ENCODE measurements around the gene SCIN.
"Not testable (repeated sequence)": the region's sequence is repeated elsewhere in the genome, so short reads cannot be mapped to it uniquely, and the experiment has no call there.

Gene SCIN

GRCh38 chr7:12570534-12571461, at the start of gene SCIN:
Gene SCIN, plus strand, starts transcription at chr7:12570720. Its CDS starts 67 bp downstream, at chr7:12570787.
- no peaks in the 10 kb centered on the region for H3K9me3 Mint-ChIP-seq
- intact Hi-C loops (cut with micrococcal nuclease), result no loop called here
- H3K27ac Mint-ChIP-seq, result no peak within 1 kb of the TSS
- H3K27me3 Mint-ChIP-seq, result peaks cover 31% of the 10 kb centered on the region
- H3K36me3 Mint-ChIP-seq (ENCODE audit: low read depth), result no peaks in the 10 kb centered on the region
- peaks cover 28% of the 10 kb centered on the region for H3K4me1 Mint-ChIP-seq (ENCODE audit: low read depth)
- peak within 1 kb of the TSS; percentile 73 for H3K4me3 Mint-ChIP-seq

GRCh38 chr7:12524794-12525386, 45.6 kb upstream of the SCIN start:
- Mint-ChIP-seq H3K27ac (no peak overlapping the region), H3K4me3 (no peak overlapping the region), H3K36me3 (ENCODE audit: low read depth) (no peaks in the 10 kb centered on the region), H3K27me3 (peaks cover 2% of the 10 kb centered on the region), H3K4me1 (ENCODE audit: low read depth) (no peaks in the 10 kb centered on the region), H3K9me3 (no peaks in the 10 kb centered on the region)
- intact Hi-C loops (cut with micrococcal nuclease), result loop anchor here (1.0 to 5.0 kb wide), 2 partner anchors 99 to 737 kb away; no protein-coding TSS in a partner anchor

- H3K4me3 Mint-ChIP-seq; H3K4me1 Mint-ChIP-seq (ENCODE audit: low read depth); H3K9me3 Mint-ChIP-seq; H3K27ac Mint-ChIP-seq; intact Hi-C loops (cut with micrococcal nuclease); H3K36me3 Mint-ChIP-seq (ENCODE audit: low read depth); H3K27me3 Mint-ChIP-seq: not testable (repeated sequence)
Observed at GRCh38 chr7:12526693-12527092, 43.8 kb upstream of the SCIN start.

GRCh38 chr7:12527670-12528069, 42.9 kb upstream of the SCIN start:
- H3K9me3 Mint-ChIP-seq; H3K4me1 Mint-ChIP-seq (ENCODE audit: low read depth); H3K36me3 Mint-ChIP-seq (ENCODE audit: low read depth); H3K27me3 Mint-ChIP-seq; intact Hi-C loops (cut with micrococcal nuclease); H3K4me3 Mint-ChIP-seq; H3K27ac Mint-ChIP-seq: not testable (repeated sequence)

- H3K9me3 Mint-ChIP-seq, result peaks cover 8% of the 10 kb centered on the region
- no peaks in the 10 kb centered on the region for H3K36me3 Mint-ChIP-seq (ENCODE audit: low read depth)
- H3K4me1 Mint-ChIP-seq (ENCODE audit: low read depth), result no peaks in the 10 kb centered on the region
- H3K27me3 Mint-ChIP-seq, result no peaks in the 10 kb centered on the region
- no peak overlapping the region for H3K27ac Mint-ChIP-seq
- no peak overlapping the region for H3K4me3 Mint-ChIP-seq
- intact Hi-C loops (cut with micrococcal nuclease), result no loop called here
Observed at GRCh38 chr7:12529971-12530710, 40.4 kb upstream of the SCIN start.

GRCh38 chr7:12531784-12532183, 38.7 kb upstream of the SCIN start:
- Mint-ChIP-seq H3K4me1 (ENCODE audit: low read depth) (no peaks in the 10 kb centered on the region), H3K36me3 (ENCODE audit: low read depth) (no peaks in the 10 kb centered on the region), H3K9me3 (peaks cover 16% of the 10 kb centered on the region), H3K27me3 (no peaks in the 10 kb centered on the region), H3K27ac (no peak overlapping the region), H3K4me3 (no peak overlapping the region)
- intact Hi-C loops (cut with micrococcal nuclease), result no loop called here

- Mint-ChIP-seq H3K36me3 (ENCODE audit: low read depth) (no peaks in the 10 kb centered on the region), H3K27me3 (no peaks in the 10 kb centered on the region), H3K27ac (no peak overlapping the region), H3K4me3 (no peak overlapping the region), H3K4me1 (ENCODE audit: low read depth) (no peaks in the 10 kb centered on the region), H3K9me3 (peaks cover 22% of the 10 kb centered on the region)
- intact Hi-C loops (cut with micrococcal nuclease), result no loop called here
Observed at GRCh38 chr7:12534046-12534445, 36.5 kb upstream of the SCIN start.

GRCh38 chr7:12539681-12540080, 30.8 kb upstream of the SCIN start:
- H3K27me3 Mint-ChIP-seq, result no peaks in the 10 kb centered on the region
- intact Hi-C loops (cut with micrococcal nuclease), result no loop called here
- no peak overlapping the region for H3K27ac Mint-ChIP-seq
- peaks cover 18% of the 10 kb centered on the region for H3K9me3 Mint-ChIP-seq
- H3K36me3 Mint-ChIP-seq (ENCODE audit: low read depth), result no peaks in the 10 kb centered on the region
- H3K4me1 Mint-ChIP-seq (ENCODE audit: low read depth), result no peaks in the 10 kb centered on the region
- H3K4me3 Mint-ChIP-seq, result no peak overlapping the region

- Mint-ChIP-seq H3K9me3 (peaks cover 6% of the 10 kb centered on the region), H3K27ac (no peak overlapping the region), H3K36me3 (ENCODE audit: low read depth) (no peaks in the 10 kb centered on the region), H3K27me3 (no peaks in the 10 kb centered on the region), H3K4me1 (ENCODE audit: low read depth) (no peaks in the 10 kb centered on the region), H3K4me3 (no peak overlapping the region)
- intact Hi-C loops (cut with micrococcal nuclease), result no loop called here
Observed at GRCh38 chr7:12540850-12541249, 29.7 kb upstream of the SCIN start.

GRCh38 chr7:12543586-12543985, 26.9 kb upstream of the SCIN start:
- no peaks in the 10 kb centered on the region for H3K36me3 Mint-ChIP-seq (ENCODE audit: low read depth)
- H3K27ac Mint-ChIP-seq, result no peak overlapping the region
- H3K27me3 Mint-ChIP-seq, result no peaks in the 10 kb centered on the region
- H3K9me3 Mint-ChIP-seq, result no peaks in the 10 kb centered on the region
- intact Hi-C loops (cut with micrococcal nuclease), result no loop called here
- no peaks in the 10 kb centered on the region for H3K4me1 Mint-ChIP-seq (ENCODE audit: low read depth)
- H3K4me3 Mint-ChIP-seq, result no peak overlapping the region

GRCh38 chr7:12549106-12549505, 21.4 kb upstream of the SCIN start:
- Mint-ChIP-seq H3K27me3 (no peaks in the 10 kb centered on the region), H3K27ac (no peak overlapping the region), H3K4me1 (ENCODE audit: low read depth) (no peaks in the 10 kb centered on the region), H3K4me3 (no peak overlapping the region), H3K9me3 (no peaks in the 10 kb centered on the region), H3K36me3 (ENCODE audit: low read depth) (no peaks in the 10 kb centered on the region)
- intact Hi-C loops (cut with micrococcal nuclease), result loop anchor here (2.0 kb wide), 1 partner anchor 38 kb away; no protein-coding TSS in a partner anchor

- H3K4me1 Mint-ChIP-seq (ENCODE audit: low read depth), result no peaks in the 10 kb centered on the region
- no peaks in the 10 kb centered on the region for H3K9me3 Mint-ChIP-seq
- H3K4me3 Mint-ChIP-seq, result no peak overlapping the region
- intact Hi-C loops (cut with micrococcal nuclease), result no loop called here
- H3K27me3 Mint-ChIP-seq, result no peaks in the 10 kb centered on the region
- H3K36me3 Mint-ChIP-seq (ENCODE audit: low read depth), result no peaks in the 10 kb centered on the region
- H3K27ac Mint-ChIP-seq, result no peak overlapping the region
Observed at GRCh38 chr7:12550956-12551355, 19.6 kb upstream of the SCIN start.

- no peak overlapping the region for H3K27ac Mint-ChIP-seq
- H3K27me3 Mint-ChIP-seq, result no peaks in the 10 kb centered on the region
- no peaks in the 10 kb centered on the region for H3K4me1 Mint-ChIP-seq (ENCODE audit: low read depth)
- peaks cover 16% of the 10 kb centered on the region for H3K9me3 Mint-ChIP-seq
- no peaks in the 10 kb centered on the region for H3K36me3 Mint-ChIP-seq (ENCODE audit: low read depth)
- intact Hi-C loops (cut with micrococcal nuclease), result no loop called here
- no peak overlapping the region for H3K4me3 Mint-ChIP-seq
Observed at GRCh38 chr7:12552876-12553275, 17.6 kb upstream of the SCIN start.

- Mint-ChIP-seq H3K27me3 (no peaks in the 10 kb centered on the region), H3K4me1 (ENCODE audit: low read depth) (no peaks in the 10 kb centered on the region), H3K4me3 (no peak overlapping the region), H3K36me3 (ENCODE audit: low read depth) (no peaks in the 10 kb centered on the region), H3K27ac (no peak overlapping the region), H3K9me3 (peaks cover 16% of the 10 kb centered on the region)
- intact Hi-C loops (cut with micrococcal nuclease), result no loop called here
Observed at GRCh38 chr7:12553416-12553815, 17.1 kb upstream of the SCIN start.

Data from dendritic cell treated with granulocyte-macrophage colony-stimulating factor and Interleukin-4, amounts not matched to agents 40 ng/mL and 50 ng/mL, for 4 days (primary cell).